Prostate gland (tissue), 2 donors: ENCODE data around the gene SLC35A3.

Experiments
- CTCF ChIP-seq, 4 experiments: fragments of 200-600 bp in 2 of 4; fragments of 450-650 bp in 2 of 4; sonication (generic) in 2 of 4; IDR thresholded peaks; 1 replicate in 3 of 4; 2 replicates in 1 of 4; pipeline ENCODE4 v1.5.1; 2016 to 2019; ENCODE audit warnings: antibody characterized with exemption in 4 of 4, mild to moderate bottlenecking in 2 of 4, moderate library complexity in 2 of 4
- POLR2A ChIP-seq: fragments of 450-650 bp; IDR thresholded peaks from one replicate; pipeline ENCODE4 v1.6.1; 2016; ENCODE audit warnings: antibody characterized with exemption, mild to moderate bottlenecking

GRCh38 chr1:100001462-100001861 is 31.7 kb downstream of the SLC35A3 start:
- no peak for TF ChIP-seq CTCF (IDR thresholded peaks at IDR 0.05)
- no peak for TF ChIP-seq POLR2A
